ENCODE results near the gene SPINK1. TPM values are rescaled to one million over a fixed set of nuclear protein-coding genes. Genes with fewer than 3 reads are reported as not detected.
A peak's percentile ranks its signal among the peaks of the same experiment; 100 is the strongest.
"Not testable (repeated sequence)": the region's sequence is repeated elsewhere in the genome, so short reads cannot be mapped to it uniquely, and the experiment has no call there.

SPINK1 gene
- total RNA-seq, 2 experiments from 2014 or later = not detected

GRCh38 chr5:147851578-147851977 lies 20.1 kb upstream of the SPINK1 start:
- Mint-ChIP-seq H3K27me3 (ENCODE audit: low read depth) (peaks cover 2% of the 10 kb centered on the region), H3K27ac (no peak overlapping the region), H3K4me3 (no peak overlapping the region), H3K4me1 (ENCODE audit: low read depth) (no peaks in the 10 kb centered on the region), H3K36me3 (ENCODE audit: low read depth) (no peaks in the 10 kb centered on the region), H3K9me3 (peaks cover 2% of the 10 kb centered on the region)
- CTCF ChIA-PET = no interaction called here
- no peak for DNase-seq
- intact Hi-C loops (cut with micrococcal nuclease) = no loop called here

- Mint-ChIP-seq H3K27ac (no peak overlapping the region), H3K4me3 (no peak overlapping the region), H3K9me3 (peaks cover 2% of the 10 kb centered on the region), H3K4me1 (ENCODE audit: low read depth) (no peaks in the 10 kb centered on the region), H3K36me3 (ENCODE audit: low read depth) (no peaks in the 10 kb centered on the region), H3K27me3 (ENCODE audit: low read depth) (peaks cover 2% of the 10 kb centered on the region)
- CTCF ChIA-PET = interaction anchor here (0.9 to 1.6 kb wide), 2 partner anchors 8 to 222 kb away, joined by 8 read pairs; no protein-coding TSS in a partner anchor
- no peak for DNase-seq
- intact Hi-C loops (cut with micrococcal nuclease) = no loop called here
Measured at GRCh38 chr5:147849226-147849625, 17.8 kb upstream of the SPINK1 start.

- no peak overlapping the region for H3K4me3 Mint-ChIP-seq
- CTCF ChIA-PET = no interaction called here
- no peak for DNase-seq
- no peak overlapping the region for H3K27ac Mint-ChIP-seq
- H3K9me3 Mint-ChIP-seq = peaks cover 2% of the 10 kb centered on the region
- peaks cover 5% of the 10 kb centered on the region for H3K27me3 Mint-ChIP-seq (ENCODE audit: low read depth)
- no peaks in the 10 kb centered on the region for H3K4me1 Mint-ChIP-seq (ENCODE audit: low read depth)
- H3K36me3 Mint-ChIP-seq (ENCODE audit: low read depth) = no peaks in the 10 kb centered on the region
- intact Hi-C loops (cut with micrococcal nuclease) = no loop called here
Measured at GRCh38 chr5:147845618-147846017, 14.1 kb upstream of the SPINK1 start.

GRCh38 chr5:147844846-147845245 lies 13.4 kb upstream of the SPINK1 start:
- Mint-ChIP-seq H3K9me3 (peaks cover 2% of the 10 kb centered on the region), H3K4me1 (ENCODE audit: low read depth) (no peaks in the 10 kb centered on the region), H3K27ac (no peak overlapping the region), H3K36me3 (ENCODE audit: low read depth) (no peaks in the 10 kb centered on the region), H3K27me3 (ENCODE audit: low read depth) (peaks cover 5% of the 10 kb centered on the region), H3K4me3 (no peak overlapping the region)
- intact Hi-C loops (cut with micrococcal nuclease) = no loop called here
- no peak for DNase-seq
- CTCF ChIA-PET = interaction anchor here (0.5 kb wide), 1 partner anchor 982 kb away, joined by 3 read pairs; no protein-coding TSS in a partner anchor

GRCh38 chr5:147842869-147843268 lies 11.4 kb upstream of the SPINK1 start:
- H3K36me3 Mint-ChIP-seq (ENCODE audit: low read depth) = no peaks in the 10 kb centered on the region
- no peak for DNase-seq
- H3K4me3 Mint-ChIP-seq = no peak overlapping the region
- CTCF ChIA-PET = interaction anchor here (2.2 kb wide), 1 partner anchor 15 kb away, joined by 5 read pairs; no protein-coding TSS in a partner anchor
- peaks cover 5% of the 10 kb centered on the region for H3K9me3 Mint-ChIP-seq
- H3K27me3 Mint-ChIP-seq (ENCODE audit: low read depth) = peaks cover 3% of the 10 kb centered on the region
- no peaks in the 10 kb centered on the region for H3K4me1 Mint-ChIP-seq (ENCODE audit: low read depth)
- no peak overlapping the region for H3K27ac Mint-ChIP-seq
- intact Hi-C loops (cut with micrococcal nuclease) = no loop called here

- CTCF ChIA-PET = no interaction called here
Measured at GRCh38 chr5:147836439-147836838, 5.0 kb upstream of the SPINK1 start.

GRCh38 chr5:147835386-147835798 lies 3.9 kb upstream of the SPINK1 start:
- intact Hi-C loops (cut with micrococcal nuclease) = no loop called here
- Mint-ChIP-seq H3K36me3 (ENCODE audit: low read depth) (no peaks in the 10 kb centered on the region), H3K27ac (no peak overlapping the region), H3K27me3 (ENCODE audit: low read depth) (no peaks in the 10 kb centered on the region), H3K4me3 (no peak overlapping the region), H3K4me1 (ENCODE audit: low read depth) (no peaks in the 10 kb centered on the region), H3K9me3 (peaks cover 5% of the 10 kb centered on the region)
- no peak for DNase-seq
- CTCF ChIA-PET = no interaction called here

More at GRCh38 chr5:147836439-147836838, 5.0 kb upstream of the SPINK1 start:
- H3K4me3 Mint-ChIP-seq = no peak overlapping the region
- H3K27ac Mint-ChIP-seq = no peak overlapping the region
- no peaks in the 10 kb centered on the region for H3K4me1 Mint-ChIP-seq (ENCODE audit: low read depth)
- H3K9me3 Mint-ChIP-seq = peaks cover 5% of the 10 kb centered on the region
- H3K36me3 Mint-ChIP-seq (ENCODE audit: low read depth) = no peaks in the 10 kb centered on the region
- intact Hi-C loops (cut with micrococcal nuclease) = no loop called here
- H3K27me3 Mint-ChIP-seq (ENCODE audit: low read depth) = no peaks in the 10 kb centered on the region
- DNase-seq = no peak

- H3K27ac Mint-ChIP-seq = no peak overlapping the region
- H3K9me3 Mint-ChIP-seq = no peaks in the 10 kb centered on the region
- no peaks in the 10 kb centered on the region for H3K4me1 Mint-ChIP-seq (ENCODE audit: low read depth)
- H3K36me3 Mint-ChIP-seq (ENCODE audit: low read depth) = no peaks in the 10 kb centered on the region
- intact Hi-C loops (cut with micrococcal nuclease) = no loop called here
- CTCF ChIA-PET = no interaction called here
- H3K27me3 Mint-ChIP-seq (ENCODE audit: low read depth) = peaks cover 5% of the 10 kb centered on the region
- no peak overlapping the region for H3K4me3 Mint-ChIP-seq
- no peak for DNase-seq
Measured at GRCh38 chr5:147832541-147832940, 1.1 kb upstream of the SPINK1 start.

- H3K27me3 Mint-ChIP-seq (ENCODE audit: low read depth) = peaks cover 5% of the 10 kb centered on the region
- H3K4me3 Mint-ChIP-seq = no peak overlapping the region
- CTCF ChIA-PET = no interaction called here
- H3K4me1 Mint-ChIP-seq (ENCODE audit: low read depth) = no peaks in the 10 kb centered on the region
- H3K9me3 Mint-ChIP-seq = no peaks in the 10 kb centered on the region
- no peak overlapping the region for H3K27ac Mint-ChIP-seq
- no peaks in the 10 kb centered on the region for H3K36me3 Mint-ChIP-seq (ENCODE audit: low read depth)
- DNase-seq = no peak
- intact Hi-C loops (cut with micrococcal nuclease) = no loop called here
Measured at GRCh38 chr5:147830035-147830434, 1.4 kb downstream of the SPINK1 start.

- CTCF ChIA-PET; DNase-seq; H3K9me3 Mint-ChIP-seq; H3K27me3 Mint-ChIP-seq (ENCODE audit: low read depth); H3K4me3 Mint-ChIP-seq; H3K4me1 Mint-ChIP-seq (ENCODE audit: low read depth); H3K36me3 Mint-ChIP-seq (ENCODE audit: low read depth); H3K27ac Mint-ChIP-seq; intact Hi-C loops (cut with micrococcal nuclease): not testable (repeated sequence)
Measured at GRCh38 chr5:147827017-147827416, 4.5 kb downstream of the SPINK1 start.

- CTCF ChIA-PET = no interaction called here
- Mint-ChIP-seq H3K27ac (no peak overlapping the region), H3K4me3 (no peak overlapping the region), H3K9me3 (peaks cover 2% of the 10 kb centered on the region), H3K4me1 (ENCODE audit: low read depth) (no peaks in the 10 kb centered on the region), H3K36me3 (ENCODE audit: low read depth) (no peaks in the 10 kb centered on the region), H3K27me3 (ENCODE audit: low read depth) (peaks cover 9% of the 10 kb centered on the region)
- intact Hi-C loops (cut with micrococcal nuclease) = no loop called here
- DNase-seq = no peak
Measured at GRCh38 chr5:147826361-147826760, 5.1 kb downstream of the SPINK1 start.

- intact Hi-C loops (cut with micrococcal nuclease) = loop anchor here (1.0 kb wide), 1 partner anchor 369 kb away; no protein-coding TSS in a partner anchor
- no peaks in the 10 kb centered on the region for H3K36me3 Mint-ChIP-seq (ENCODE audit: low read depth)
- CTCF ChIA-PET = interaction anchor here (0.7 to 2.5 kb wide), 4 partner anchors 85 to 1287 kb away, joined by 3 to 25 read pairs (median 4); no protein-coding TSS in a partner anchor
- H3K27ac Mint-ChIP-seq = no peak overlapping the region
- H3K4me1 Mint-ChIP-seq (ENCODE audit: low read depth) = no peaks in the 10 kb centered on the region
- DNase-seq = peak; percentile 40
- H3K9me3 Mint-ChIP-seq = peaks cover 2% of the 10 kb centered on the region
- H3K27me3 Mint-ChIP-seq (ENCODE audit: low read depth) = peaks cover 6% of the 10 kb centered on the region
- H3K4me3 Mint-ChIP-seq = no peak overlapping the region
Measured at GRCh38 chr5:147822686-147823491, 8.6 kb downstream of the SPINK1 start.

GRCh38 chr5:147822222-147822621 lies 9.2 kb downstream of the SPINK1 start:
- H3K27ac Mint-ChIP-seq; H3K4me1 Mint-ChIP-seq (ENCODE audit: low read depth): not testable (repeated sequence)
- intact Hi-C loops (cut with micrococcal nuclease) = loop anchor here (1.0 kb wide), 1 partner anchor 368 kb away; no protein-coding TSS in a partner anchor

More at GRCh38 chr5:147822222-147822621, 9.2 kb downstream of the SPINK1 start:
- not testable (repeated sequence) for DNase-seq; H3K4me3 Mint-ChIP-seq; H3K36me3 Mint-ChIP-seq (ENCODE audit: low read depth); H3K27me3 Mint-ChIP-seq (ENCODE audit: low read depth); H3K9me3 Mint-ChIP-seq
- CTCF ChIA-PET = interaction anchor here (0.7 to 2.5 kb wide), 4 partner anchors 84 to 1287 kb away, joined by 3 to 25 read pairs (median 4); no protein-coding TSS in a partner anchor

Measured in activated naive CD4-positive, alpha-beta T cell treated with anti-CD3 and anti-CD28 coated beads for 36 hours (primary cell).